Mammary epithelial cell (primary cell): ENCODE measurements around the gene CDK2AP2.

Experiments used
- EZH2 ChIP-seq: IDR thresholded peaks from 2 replicates; pipeline ENCODE4 v1.6.1; 2012; ENCODE audit warnings: low read length, inconsistent platforms, borderline replicate concordance
- TF ChIP-seq, protein P1 (sequence below), 2 donors: IDR thresholded peaks in 1 of 2; conservative IDR thresholded peaks in 1 of 2; 2 replicates each; pipeline ENCODE4 v1.5.1; 2011 to 2012; ENCODE audit warnings: inconsistent platforms in 2 of 2, low read length in 2 of 2, mild to moderate bottlenecking in 2 of 2, control low read depth in 1 of 2, low read depth in 1 of 2; ENCODE audit not compliant: insufficient read depth in 1 of 2; ENCODE audit errors: extremely low read depth in 1 of 2

DNA sequence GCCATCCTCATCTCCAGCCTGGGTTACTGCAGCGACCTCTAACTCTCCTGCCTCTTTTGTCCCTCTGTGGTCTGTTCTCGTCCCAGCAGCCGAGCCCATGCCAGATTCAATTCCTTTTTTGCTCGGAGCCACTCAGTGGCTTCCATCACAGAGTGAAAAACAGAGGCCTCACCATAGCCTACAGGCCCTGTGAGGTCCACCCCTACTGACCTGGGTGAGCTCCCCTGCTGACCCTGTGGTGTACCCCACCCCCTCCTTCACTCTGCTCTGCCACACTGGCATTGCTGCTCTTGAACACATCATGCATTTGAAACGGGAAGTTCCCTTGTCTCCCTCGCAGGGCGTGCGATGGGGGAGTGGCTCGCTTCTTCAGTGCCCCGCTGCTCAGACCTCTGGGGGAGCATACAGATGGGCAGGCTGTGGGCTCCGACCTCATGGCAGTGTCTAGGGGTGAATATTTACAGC is 23.1 kb downstream of the CDK2AP2 start:
- TF ChIP-seq, protein P1, sequence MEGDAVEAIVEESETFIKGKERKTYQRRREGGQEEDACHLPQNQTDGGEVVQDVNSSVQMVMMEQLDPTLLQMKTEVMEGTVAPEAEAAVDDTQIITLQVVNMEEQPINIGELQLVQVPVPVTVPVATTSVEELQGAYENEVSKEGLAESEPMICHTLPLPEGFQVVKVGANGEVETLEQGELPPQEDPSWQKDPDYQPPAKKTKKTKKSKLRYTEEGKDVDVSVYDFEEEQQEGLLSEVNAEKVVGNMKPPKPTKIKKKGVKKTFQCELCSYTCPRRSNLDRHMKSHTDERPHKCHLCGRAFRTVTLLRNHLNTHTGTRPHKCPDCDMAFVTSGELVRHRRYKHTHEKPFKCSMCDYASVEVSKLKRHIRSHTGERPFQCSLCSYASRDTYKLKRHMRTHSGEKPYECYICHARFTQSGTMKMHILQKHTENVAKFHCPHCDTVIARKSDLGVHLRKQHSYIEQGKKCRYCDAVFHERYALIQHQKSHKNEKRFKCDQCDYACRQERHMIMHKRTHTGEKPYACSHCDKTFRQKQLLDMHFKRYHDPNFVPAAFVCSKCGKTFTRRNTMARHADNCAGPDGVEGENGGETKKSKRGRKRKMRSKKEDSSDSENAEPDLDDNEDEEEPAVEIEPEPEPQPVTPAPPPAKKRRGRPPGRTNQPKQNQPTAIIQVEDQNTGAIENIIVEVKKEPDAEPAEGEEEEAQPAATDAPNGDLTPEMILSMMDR (conservative IDR thresholded peaks at IDR 0.05 in 1 of 2, IDR thresholded peaks at IDR 0.05 in 1 of 2; ENCODE audit: extremely low read depth in 1 of 2, insufficient read depth in 1 of 2, low read depth in 1 of 2, low read length in 2 of 2), result no peak
- TF ChIP-seq EZH2, result no peak
